HG03196 (cell line): ENCODE results near the gene MFSD1.

ENCODE experiments used
- ATAC-seq: cut with Tn5 transposase; IDR thresholded peaks from one replicate; pipeline ENCODE4 v1.9.1; 2021; ENCODE audit not compliant: unreplicated experiment

Gene MFSD1

DNA sequence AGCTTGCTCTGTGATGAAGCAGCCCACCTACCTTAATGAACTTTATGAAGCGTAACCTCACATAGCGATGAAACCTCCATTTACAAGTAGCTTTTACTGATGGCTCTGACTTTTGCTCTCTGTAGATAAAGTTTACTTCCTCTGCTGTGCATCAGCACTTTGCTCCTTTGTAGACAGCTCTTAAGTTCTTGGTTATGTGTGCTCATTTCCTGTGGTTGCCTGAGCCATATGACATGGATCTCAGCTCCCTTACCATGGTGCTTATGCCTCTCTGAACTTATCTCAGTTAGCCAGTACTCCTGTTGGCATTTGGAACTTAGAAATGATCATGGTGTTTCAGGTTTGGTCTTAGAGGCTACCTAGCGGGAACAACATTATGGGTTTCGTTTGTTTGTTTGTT, 7.8 kb downstream of the MFSD1 start:
- ATAC-seq: no peak

DNA sequence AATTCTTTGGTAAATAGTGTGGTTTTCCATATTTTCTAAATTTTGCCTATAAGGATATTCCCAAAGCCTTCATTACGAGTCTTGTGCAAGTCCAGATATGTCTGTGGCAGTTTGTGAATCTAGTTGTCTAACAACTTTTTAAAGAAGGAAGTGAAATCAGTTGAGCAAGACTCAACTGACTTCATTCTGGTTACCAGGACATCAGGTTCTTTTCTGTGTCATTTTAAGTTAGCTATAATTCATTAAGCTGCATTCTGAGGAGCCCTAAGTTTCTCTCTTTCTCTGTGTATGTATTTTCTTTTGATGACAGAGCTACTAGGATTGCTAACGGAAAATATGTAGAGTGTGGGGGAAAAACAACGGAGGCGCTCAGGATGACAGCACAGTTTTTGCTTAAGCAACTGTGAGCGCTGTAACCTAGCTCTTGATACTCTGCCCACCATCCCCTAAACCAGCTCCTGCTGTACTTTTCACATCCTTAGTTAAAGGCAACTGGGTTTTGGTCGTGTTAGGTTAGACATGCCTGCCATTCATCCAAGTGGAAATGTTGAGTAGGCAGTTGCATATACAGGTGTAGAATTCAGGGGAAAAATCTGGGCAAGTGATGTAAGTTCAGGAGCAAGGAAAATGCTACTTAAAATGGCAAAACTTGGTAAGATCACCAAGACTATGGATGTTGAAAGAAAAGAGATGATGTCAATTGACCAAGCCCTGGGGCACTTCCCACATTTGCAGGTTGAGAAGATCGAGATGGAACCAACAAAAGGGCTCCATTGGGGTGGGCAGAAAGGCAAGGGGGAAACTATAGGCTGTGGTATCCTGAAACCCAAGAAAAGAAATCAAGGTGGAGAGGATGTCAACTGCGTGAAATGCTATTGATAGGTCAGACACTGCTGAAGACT, 9.2 kb downstream of the MFSD1 start:
- no peak for ATAC-seq

DNA sequence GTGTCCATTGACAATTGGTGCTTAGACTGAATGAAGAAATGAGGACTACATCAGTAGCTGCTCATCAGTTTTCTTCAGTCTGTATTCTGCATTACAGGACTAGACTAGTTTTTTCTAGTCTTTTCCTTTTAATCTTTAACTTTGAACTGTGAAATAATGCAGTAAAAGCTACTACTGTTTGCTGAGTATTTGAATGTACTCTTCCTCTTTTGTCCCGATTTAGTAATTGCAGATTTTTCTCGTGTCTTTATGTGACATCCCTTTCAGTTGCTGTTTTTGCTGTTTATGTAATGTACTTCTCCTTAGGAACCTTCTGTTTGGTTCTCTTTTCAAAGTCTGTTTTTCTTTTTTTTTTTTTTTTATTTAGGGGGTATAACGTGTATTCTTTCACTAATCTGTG, 17.4 kb downstream of the MFSD1 start:
- ATAC-seq: no peak

DNA sequence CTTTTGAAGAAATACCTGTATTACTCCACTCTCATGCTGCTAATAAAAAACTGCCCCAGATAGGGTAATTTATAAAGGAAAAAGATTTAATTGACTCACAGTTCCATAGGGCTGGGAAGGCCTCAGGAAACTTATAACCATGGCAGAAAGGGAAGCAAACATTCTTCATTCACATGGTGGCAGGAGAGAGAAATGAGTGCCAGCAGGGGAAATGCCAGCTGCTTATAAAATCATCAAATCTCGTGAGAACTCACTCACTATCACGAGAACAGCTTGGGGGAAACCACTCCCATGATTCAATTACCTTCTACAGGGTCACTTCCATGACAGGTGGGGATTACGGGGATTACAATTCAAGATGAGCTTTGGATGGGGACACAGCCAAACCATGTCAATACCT, 18.7 kb downstream of the MFSD1 start:
- ATAC-seq: no peak

DNA sequence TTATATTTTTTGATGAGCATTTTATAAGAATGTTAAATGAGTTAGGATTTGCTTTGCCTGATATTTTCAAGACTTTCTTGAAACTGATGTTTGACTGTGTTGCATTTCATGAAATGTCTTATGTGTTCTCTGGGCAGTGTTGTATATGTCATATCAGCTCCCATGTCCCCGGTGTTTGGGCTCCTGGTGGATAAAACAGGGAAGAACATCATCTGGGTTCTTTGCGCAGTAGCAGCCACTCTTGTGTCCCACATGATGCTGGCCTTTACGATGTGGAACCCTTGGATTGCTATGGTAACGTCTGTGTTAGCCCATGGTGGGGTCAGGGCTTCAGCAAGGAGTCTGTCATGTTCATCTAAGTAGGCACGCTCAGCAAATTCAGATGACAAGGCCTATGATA, 20.0 kb downstream of the MFSD1 start:
- no peak for ATAC-seq

DNA sequence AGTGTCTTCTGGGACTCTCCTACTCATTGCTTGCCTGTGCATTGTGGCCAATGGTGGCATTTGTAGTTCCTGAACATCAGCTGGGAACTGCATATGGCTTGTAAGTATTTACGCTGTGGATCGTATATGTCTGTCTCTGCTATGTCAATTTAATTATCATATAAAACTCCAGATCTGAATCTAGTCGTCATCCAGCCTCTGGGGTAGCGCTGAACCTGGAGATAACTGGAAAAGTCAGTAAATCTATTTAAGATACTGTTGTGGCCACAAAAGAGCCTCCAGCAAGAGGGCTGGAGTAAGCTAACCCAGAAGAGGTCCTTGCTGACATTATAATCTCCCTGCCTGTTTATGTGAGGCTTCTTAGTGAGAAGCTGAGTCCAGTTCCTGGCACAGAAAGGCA, 21.6 kb downstream of the MFSD1 start:
- no peak for ATAC-seq

DNA sequence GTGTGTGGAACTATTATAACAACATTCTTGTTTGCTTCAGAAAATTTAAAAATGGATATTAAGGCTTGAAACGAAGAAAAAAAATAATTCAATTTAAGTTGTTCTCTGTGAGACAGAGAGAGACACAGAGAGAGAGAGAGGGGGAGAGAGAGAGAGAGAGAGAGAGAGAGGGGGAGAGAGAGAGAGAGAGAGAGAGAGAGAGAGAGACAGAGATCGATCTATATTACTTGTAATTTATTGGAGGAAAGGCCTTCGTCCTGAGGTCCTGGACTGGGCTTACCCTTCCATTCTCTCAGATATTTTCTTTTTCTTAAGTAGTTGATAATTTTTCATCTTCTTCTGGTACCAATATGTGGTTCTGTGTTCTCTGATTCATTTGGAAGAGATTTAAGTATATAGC, 25.9 kb downstream of the MFSD1 start:
- ATAC-seq: no peak

DNA sequence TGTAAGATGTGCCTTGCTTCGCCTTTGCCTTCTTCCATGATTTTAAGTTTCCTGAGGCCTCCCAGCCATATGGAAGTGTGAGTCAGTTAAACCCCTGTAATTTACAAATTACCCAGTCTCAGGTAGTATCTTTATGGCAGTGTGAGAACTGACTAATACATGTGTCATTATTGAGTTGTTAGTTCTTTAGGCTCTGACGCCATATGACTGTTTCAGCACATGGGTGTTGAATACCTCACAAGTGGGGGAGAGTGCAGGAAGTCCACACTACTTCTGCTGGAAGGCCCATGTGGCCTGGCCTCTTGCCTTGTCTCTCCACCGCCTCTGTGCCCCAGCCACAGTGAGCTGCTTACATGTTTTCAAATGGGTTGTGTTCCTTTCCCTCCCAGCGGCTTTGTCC, 28.5 kb downstream of the MFSD1 start:
- no peak for ATAC-seq

DNA sequence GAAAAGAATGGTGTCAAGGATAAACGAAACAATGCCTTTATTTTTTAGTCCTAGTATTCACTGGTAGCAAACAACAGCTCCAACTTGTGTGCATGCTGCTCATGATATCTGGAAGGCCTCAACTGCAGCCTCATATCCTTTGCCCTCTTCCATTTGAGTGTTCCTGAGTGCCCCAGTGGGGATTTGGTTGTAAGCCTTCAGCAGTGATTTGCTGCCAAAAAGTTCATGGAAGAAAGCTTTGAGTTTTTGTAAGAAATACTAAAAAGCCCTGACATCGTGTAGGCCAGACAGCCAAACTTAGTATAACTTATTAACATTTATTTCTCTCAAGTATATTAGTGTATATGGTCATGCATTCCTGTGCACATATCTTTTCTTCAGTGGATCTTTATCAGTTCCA, 30.0 kb downstream of the MFSD1 start:
- no peak for ATAC-seq

DNA sequence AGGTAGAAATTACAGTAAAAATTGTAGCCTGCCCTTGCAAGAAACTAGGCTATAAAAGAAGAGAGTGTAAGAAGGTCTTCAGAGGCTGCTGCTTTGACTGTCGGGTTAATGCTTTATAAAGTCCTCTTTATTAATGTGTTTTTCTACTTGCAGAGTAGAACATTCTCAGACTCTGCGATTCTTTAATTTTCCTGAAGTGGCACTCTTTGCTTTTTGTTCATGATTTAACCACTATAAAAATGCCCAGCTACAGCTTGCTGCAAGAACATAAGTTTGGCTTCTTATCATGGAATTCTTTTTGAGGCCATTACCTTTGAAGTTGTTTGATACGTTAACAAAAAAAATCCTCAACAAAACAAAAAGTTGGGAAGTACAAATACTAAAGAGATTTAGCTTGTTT, 33.8 kb downstream of the MFSD1 start:
- ATAC-seq: no peak

DNA sequence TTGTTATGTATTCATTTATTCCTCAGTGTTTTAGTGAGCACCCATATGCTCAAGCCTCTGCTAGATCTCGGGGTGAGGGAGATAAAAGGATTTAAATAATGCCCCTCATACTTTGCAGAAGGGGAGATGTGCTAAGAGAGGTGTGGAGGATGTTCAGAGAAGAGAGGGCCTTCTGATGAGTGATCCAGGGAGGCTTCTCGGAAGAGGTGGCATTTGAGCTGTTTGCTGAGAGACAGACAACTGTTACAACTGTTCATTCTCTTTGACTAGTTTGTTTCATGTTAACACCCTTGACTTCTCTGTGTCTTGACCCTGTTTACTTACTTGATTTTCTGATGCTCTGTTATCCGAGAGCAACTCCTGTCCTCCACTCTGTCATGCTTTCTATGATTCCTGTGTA, 34.5 kb downstream of the MFSD1 start:
- no peak for ATAC-seq

DNA sequence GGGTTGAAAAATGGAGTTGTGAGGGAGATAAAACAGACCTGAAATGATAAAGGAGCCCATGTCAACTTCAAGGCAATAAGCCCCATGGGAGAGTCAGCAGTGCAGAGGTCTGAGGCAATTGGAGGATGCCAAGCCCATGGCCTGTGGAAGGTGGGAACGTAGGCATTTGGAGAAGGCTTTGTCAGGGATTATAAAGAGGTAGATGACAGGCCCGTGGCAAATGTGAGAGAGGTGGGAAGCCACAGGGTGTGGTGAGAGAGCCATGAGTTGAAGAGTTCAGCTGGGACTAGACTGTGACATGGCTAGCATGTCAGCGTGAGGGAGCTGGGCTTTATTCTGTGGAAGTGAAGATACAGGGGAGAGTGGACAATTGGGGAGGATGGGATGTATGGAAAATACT, 35.4 kb downstream of the MFSD1 start:
- no peak for ATAC-seq

DNA sequence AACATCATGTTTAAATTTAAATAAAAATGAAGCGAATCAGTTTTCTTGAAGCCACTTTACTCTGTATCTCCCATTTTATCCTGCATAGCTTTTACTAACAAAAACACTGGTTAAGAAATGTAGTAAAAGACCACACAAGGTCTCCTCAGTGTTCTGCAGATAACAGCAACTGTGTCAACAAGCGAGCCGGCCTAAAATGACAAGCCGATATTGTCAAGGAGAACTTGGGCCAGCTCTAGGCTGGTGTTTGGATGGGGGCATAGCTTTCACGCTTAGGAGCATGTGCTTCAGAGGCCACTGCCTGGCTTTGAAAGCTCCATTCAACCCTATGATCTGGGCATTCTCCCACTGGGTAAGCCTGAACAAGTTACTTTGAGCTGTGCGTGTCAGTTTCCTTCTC, 38.1 kb downstream of the MFSD1 start:
- ATAC-seq: no peak

DNA sequence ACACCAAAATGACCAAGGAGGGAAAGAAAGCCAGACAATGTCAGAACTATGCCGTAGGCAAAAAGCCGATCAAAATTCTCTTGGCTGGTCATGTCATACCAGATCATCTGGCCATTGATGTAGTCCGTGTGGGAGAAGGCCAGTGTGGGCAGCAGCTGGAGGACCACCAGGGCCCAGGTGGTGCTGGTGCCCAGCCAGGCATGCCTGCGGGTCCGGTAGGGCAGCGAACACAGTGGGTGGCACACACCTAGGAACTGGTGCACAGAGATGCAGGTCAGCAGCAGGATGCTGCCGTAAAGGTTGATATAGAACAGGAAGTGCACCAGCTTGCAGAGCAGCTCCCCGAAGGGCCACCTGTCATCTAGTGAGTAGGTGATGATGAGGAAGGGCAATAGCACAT, 39.5 kb downstream of the MFSD1 start:
- ATAC-seq: no peak

DNA sequence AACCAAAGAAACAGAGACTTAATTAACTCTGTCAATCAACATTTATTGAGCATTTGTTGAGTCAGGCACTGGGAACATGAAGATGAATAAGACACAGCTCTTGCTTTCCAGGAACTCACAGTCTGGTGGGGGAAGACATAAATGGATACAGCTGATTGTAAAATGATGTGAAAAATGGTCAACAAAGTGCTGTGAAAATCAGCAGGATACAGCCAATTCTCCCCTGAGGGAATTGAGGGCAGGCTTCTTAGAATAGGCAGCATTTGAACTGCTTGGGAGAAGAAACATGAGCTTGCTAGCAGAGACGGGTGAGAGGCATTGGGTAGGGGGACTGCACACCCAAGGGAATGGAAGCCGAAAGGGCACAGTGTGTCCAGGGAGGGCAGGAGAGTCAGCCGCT, 41.1 kb downstream of the MFSD1 start:
- no peak for ATAC-seq

DNA sequence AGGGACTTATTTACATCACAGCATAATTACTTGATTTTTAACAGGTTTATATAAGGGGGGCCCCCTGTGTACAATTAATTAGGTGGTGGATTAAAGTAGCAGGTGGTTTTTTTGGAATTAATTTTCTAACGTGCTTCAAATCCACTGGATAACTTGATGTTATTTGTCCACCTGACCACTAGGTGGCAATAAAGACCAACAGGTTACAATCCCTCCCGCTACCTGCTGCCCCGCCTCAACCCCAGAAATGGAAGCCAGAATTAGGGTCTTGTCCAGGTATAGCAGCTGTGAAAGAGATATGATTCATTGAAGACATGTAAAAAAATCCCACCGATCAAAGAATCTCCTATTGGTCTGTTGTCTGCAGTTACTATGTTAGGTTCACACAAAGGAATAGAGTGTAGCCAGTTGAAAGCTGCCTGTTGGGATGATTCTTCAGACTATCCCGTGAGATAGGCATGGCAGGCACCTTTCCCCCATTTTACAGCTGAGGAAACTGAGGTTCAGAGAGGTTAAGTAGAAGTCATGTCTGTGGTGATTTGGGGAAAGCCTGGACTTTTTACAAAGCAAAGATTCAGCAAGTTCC, 44.0 kb downstream of the MFSD1 start:
- ATAC-seq: no peak

DNA sequence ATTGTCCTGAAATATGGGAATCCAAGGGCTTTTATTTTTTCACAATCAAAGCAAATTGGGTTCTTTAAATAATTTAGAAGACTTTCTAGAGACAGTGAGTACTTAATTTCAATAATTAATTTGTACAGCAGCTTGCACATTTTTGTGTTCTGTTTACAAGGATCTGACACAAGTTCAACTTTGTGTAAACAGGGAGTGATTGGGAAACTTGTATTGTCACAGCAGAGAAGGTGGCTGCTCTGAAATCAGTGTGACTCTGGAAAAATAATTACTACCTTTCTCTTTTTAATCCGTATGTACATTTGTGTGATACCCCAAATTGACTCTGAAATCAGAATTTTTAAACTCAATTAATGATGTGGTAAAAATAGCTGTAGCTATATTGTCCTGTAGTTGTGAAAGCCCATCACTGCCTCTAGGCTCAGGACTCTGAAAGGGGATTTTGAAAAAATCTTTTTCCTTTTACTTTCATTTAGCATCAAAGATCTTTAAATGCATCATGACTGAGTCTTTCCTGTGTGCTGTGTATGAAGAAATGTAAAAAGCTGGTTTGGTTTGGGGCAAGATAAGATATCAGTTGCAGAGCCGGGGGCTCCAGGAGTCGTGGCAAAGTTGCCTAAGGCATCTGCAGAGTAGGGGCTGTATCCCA, 45.1 kb downstream of the MFSD1 start:
- ATAC-seq: peak; percentile 84

DNA sequence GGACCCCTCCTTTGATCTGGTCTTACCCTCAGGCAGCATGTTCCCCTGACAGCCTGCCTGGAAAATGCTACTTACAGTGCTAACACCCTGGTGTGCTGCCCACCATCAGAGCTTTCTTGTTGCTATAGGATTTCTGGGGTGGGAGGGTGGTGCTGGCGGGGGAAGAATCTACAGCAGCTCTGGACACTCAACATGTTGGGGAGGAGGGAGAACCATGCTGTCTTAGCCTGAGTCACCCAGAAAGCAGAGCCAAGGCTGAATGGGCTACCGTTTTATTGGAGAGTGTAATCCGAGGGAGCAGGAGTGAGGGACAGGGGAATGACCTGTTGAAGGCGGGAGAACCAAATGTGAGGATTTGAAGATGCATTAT, 45.6 kb downstream of the MFSD1 start:
- peak; percentile 16 for ATAC-seq

DNA sequence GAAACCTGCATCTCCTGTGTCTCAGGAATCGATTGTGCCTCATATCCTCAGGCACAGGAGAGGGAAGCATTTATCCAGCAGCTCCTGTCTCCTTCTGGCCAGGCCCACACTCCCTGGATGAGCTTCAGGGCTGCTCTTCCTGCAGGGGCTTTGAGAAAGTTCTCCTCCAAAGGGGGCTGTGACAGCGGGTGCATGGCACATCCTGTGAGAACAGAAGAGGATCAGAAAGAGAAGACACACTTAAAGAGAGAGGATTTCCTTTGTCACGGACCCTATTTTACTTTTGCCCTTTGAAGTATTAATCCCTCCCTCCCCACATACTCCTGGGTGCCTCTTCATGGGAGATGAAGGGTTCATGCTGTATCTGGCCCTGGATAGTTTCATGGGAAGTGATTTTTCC, 46.0 kb downstream of the MFSD1 start:
- no peak for ATAC-seq

DNA sequence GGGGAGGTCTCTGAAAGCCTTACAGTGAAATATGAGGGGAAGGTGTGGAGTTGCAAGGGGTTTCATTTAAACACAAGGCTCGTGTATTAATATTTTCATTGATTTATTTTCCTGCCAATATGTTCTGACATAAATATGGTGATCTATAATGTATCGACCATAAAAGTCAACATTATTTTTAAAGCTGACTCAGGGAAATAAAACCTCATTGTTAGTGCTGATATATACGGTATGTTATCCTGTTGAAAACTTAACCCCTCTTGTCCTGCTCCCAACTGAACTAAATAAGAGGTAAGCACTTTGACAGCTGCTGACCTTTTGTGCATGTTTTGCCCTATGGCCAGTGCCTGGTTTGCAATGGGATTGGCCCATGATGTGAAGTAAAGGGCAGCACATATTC, 47.9 kb downstream of the MFSD1 start:
- no peak for ATAC-seq

DNA sequence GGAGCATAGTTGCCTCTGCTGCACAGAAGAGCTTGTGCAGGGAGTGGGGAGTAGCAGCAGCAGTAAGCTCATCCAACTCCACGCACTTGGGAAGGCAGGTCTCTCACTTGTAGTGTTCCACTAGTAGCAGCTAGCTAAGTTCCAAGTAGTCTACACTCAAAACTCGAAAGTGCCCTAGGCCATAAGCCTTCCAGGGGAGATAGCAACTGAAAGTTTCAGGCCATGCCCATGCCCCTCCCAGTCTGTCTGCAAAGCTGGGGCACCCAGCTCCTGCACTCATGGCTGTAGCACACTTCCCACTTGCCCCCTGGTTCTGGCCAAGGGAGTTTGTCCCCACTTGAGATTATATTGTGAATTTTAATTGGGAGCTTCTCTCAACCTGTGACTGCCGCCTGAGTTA, 57.5 kb downstream of the MFSD1 start:
- no peak for ATAC-seq

DNA sequence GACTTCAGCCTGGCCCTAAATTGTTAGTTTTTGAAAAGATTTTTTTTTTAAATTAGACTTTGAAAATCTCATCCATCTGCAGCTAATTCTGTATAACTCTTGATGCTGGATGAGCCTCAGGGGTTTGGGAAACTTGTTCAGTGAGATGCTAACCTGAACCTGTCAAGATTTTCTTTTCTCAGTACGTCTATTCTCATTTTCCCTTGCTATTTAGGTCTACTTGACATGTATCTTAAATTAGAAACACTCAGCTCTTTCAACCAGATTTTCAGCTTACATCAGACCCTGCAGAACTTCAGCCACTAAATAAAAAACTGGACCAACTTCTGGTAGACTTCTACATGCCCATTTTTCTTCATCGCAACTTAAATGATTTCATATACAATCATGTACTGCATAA, 61.4 kb downstream of the MFSD1 start:
- ATAC-seq: no peak
